ENCODE results near the gene ABR.
"Not testable (repeated sequence)": the region's sequence is repeated elsewhere in the genome, so short reads cannot be mapped to it uniquely, and the experiment has no call there.

Gene ABR

DNA sequence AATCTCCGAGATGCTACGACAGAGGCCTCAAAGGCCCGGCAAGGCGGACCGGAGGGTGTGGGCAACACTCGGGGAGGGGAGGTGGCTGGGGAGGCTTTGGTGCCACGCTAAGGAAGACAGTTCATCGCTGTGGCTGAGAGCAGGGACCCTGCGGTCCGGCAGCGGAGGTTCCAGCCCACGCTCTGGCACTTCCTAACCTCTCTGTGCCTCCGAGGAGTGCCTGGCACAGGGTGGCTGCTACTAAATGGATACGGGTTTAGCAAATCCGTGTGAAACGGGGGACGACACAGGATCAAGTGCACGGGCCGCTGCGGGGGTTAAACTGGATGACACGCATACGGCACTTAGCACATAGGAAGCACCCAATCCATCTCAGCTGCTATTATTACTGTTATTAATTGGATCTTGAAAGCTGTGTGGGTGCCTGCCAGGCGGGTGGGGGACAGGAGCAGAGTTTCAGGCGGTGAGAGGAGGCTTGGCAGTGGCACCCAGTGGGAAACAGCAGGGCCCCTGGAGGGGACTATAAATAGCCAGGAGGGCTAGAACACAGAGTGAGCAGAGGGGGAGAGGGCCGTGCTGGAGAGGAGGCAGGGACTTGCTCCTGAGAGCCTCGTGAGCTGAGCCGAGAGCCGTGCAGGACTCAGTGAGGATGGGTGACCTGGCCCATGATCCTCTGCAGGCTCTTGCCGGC is 45.0 kb downstream of the ABR start:
- TF ChIP-seq, protein P1, sequence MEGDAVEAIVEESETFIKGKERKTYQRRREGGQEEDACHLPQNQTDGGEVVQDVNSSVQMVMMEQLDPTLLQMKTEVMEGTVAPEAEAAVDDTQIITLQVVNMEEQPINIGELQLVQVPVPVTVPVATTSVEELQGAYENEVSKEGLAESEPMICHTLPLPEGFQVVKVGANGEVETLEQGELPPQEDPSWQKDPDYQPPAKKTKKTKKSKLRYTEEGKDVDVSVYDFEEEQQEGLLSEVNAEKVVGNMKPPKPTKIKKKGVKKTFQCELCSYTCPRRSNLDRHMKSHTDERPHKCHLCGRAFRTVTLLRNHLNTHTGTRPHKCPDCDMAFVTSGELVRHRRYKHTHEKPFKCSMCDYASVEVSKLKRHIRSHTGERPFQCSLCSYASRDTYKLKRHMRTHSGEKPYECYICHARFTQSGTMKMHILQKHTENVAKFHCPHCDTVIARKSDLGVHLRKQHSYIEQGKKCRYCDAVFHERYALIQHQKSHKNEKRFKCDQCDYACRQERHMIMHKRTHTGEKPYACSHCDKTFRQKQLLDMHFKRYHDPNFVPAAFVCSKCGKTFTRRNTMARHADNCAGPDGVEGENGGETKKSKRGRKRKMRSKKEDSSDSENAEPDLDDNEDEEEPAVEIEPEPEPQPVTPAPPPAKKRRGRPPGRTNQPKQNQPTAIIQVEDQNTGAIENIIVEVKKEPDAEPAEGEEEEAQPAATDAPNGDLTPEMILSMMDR (IDR thresholded peaks at IDR 0.05; ENCODE audit: low read depth, low read length, missing control alignments): no peak

DNA sequence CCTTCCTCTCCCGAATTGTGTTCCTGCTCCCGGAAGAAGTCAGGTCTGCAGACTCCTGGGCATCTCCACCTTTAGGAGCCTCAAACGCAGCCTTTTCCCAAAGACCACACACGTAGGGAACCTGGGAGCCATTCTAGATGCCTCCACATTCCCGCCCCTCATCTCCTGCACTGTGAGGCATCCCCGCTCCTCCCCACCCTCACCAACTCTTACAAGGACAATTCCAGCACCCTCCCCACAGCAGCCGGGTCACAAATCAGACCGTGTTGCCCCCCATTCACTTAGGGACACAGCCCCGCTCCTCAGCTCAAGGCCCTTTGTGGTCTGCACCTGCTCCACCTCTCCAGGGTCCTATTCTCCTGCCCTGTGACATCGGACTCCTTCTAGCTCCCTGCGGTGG is 49.6 kb downstream of the ABR start:
- Histone ChIP-seq H3K27me3 (replicated peaks) (no peaks in the 10 kb centered on the region), H3K27ac (no peak overlapping the region), H3K4me3 (ENCODE audit: low read depth, low read length) (no peak overlapping the region), H3K36me3 (replicated peaks) (no peaks in the 10 kb centered on the region)
- TF ChIP-seq, protein P1 (IDR thresholded peaks at IDR 0.05; ENCODE audit: low read depth, low read length, missing control alignments): no peak
- DNase-seq: no peak
- in situ Hi-C loops (cut with HindIII; ENCODE audit: low pct_ligation_motif_present, low sequenced_read_pairs): no loop called here

More for the DNA sequence above, 45.0 kb downstream of the ABR start:
- no peak overlapping the region for H3K4me3 ChIP-seq (ENCODE audit: low read depth, low read length)
- H3K27me3 ChIP-seq (replicated peaks): no peaks in the 10 kb centered on the region
- no peak overlapping the region for H3K27ac ChIP-seq
- in situ Hi-C loops (cut with HindIII; ENCODE audit: low pct_ligation_motif_present, low sequenced_read_pairs): no loop called here
- no peaks in the 10 kb centered on the region for H3K36me3 ChIP-seq (replicated peaks)
- DNase-seq: no peak

DNA sequence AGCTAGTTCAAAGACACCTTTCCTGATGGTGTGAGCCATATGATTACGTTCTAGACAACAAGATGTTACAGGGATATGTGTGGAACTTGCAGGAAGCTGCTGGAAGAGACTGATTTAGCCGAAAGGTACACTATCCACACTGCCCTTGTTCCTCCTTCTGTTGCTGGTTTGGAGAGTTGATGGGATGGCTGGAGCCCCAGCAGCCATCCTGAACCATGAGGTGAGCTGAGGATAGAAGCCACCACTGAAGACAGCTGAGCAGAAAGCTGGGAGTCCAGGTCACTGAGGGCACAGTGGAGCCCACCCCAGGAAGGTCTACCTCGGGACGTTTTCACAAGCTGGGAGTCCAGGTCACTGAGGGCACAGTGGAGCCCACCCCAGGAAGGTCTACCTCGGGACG is 51.3 kb downstream of the ABR start:
- H3K27ac ChIP-seq; H3K36me3 ChIP-seq (replicated peaks); in situ Hi-C loops (cut with HindIII; ENCODE audit: low pct_ligation_motif_present, low sequenced_read_pairs); DNase-seq; H3K27me3 ChIP-seq (replicated peaks); H3K4me3 ChIP-seq (ENCODE audit: low read depth, low read length): not testable (repeated sequence)

DNA sequence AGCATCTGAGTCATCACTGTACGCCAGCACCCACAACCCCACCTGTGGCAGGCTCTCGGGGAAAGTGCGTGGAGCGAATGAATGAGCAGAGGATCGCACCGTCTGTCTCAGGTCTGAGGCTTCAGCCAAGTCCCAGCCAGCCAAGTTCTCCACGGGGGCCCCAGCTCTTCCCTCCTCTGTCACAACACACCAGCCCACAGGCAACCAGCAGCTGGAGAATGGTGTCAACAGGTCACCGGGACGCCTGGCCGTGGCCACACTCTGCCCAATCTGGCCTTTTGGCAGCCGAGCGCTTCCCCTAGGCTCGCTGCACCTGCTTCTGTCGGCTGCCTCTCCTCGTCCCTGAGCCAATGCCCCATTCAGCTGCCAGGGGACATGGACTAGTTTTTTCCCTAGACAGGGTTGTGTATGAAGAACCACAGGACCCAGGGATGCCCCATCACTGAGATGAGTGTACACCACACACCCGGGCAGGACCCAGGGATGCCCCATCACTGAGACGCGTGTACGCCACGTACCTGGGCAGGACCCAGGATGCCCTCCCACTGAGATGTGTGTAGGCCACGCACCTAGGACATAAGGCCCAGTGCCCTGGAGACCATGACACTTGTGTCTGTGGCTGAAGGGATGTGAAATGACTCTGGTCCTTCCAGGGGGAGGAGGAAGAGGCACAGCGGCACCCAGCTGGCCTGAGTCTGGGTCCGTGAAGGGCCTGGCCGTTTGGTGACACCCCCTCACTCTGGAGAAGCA is 52.8 kb downstream of the ABR start:
- H3K36me3 ChIP-seq (replicated peaks): no peaks in the 10 kb centered on the region
- in situ Hi-C loops (cut with HindIII; ENCODE audit: low pct_ligation_motif_present, low sequenced_read_pairs): no loop called here
- TF ChIP-seq, protein P1 (IDR thresholded peaks at IDR 0.05; ENCODE audit: low read depth, low read length, missing control alignments): no peak
- DNase-seq: no peak
- no peak overlapping the region for H3K4me3 ChIP-seq (ENCODE audit: low read depth, low read length)
- no peaks in the 10 kb centered on the region for H3K27me3 ChIP-seq (replicated peaks)
- H3K27ac ChIP-seq: no peak overlapping the region

DNA sequence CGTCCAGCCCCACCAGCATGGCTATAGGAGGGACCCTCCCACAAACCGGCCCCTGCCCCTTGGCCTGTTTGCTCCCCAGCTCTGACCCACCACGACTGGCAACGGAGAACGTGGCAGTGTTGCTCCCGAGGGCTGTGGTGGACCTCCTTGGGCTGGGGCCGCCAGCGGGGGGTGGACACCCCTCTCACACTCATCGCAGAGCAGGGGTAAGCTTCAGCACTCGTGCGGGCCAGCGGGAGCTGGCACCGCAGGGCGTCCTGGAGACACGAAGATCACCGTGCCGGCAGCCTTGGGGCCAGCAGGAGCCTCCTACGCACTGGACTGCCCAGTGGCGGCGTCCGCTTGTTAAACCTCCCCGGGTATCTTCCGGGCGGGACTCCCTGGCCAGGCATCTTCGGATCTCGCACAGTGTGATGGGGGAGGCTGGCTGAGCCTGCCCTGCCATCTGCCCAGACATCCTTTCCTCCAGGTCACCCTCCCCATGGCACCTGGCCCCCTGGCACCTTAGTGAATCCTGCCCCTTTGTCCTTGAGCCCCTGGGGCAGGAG is 53.5 kb downstream of the ABR start:
- DNase-seq: no peak
- no peak overlapping the region for H3K27ac ChIP-seq
- H3K4me3 ChIP-seq (ENCODE audit: low read depth, low read length): no peak overlapping the region
- in situ Hi-C loops (cut with HindIII; ENCODE audit: low pct_ligation_motif_present, low sequenced_read_pairs): no loop called here
- no peaks in the 10 kb centered on the region for H3K27me3 ChIP-seq (replicated peaks)
- H3K36me3 ChIP-seq (replicated peaks): no peaks in the 10 kb centered on the region
- TF ChIP-seq, protein P1 (IDR thresholded peaks at IDR 0.05; ENCODE audit: low read depth, low read length, missing control alignments): no peak

DNA sequence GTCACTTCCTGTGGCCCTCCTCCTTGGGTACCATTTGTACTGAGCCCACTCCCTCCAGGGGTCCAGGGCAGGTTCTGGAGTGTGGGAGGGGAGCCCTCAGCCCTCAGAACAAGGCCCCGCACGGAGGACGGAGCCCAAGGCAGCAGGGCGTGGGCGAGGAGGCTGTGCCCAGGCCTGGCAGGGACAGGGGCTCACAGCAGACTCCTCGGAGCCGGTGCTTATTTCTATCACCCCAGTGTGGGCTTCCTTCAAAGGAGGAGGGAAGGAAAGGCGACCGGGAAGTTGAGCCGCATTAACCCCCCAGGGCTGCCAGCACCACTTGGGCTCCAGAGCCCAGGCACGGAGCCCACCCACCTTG is 54.0 kb downstream of the ABR start:
- TF ChIP-seq, protein P1 (IDR thresholded peaks at IDR 0.05; ENCODE audit: low read depth, low read length, missing control alignments): no peak
- in situ Hi-C loops (cut with HindIII; ENCODE audit: low pct_ligation_motif_present, low sequenced_read_pairs): no loop called here
- Histone ChIP-seq H3K27ac (no peak overlapping the region), H3K4me3 (ENCODE audit: low read depth, low read length) (no peak overlapping the region), H3K36me3 (replicated peaks) (no peaks in the 10 kb centered on the region), H3K27me3 (replicated peaks) (no peaks in the 10 kb centered on the region)
- no peak for DNase-seq

Measured in brain microvascular endothelial cell (primary cell).